A549 (cell line): ENCODE measurements around the gene ZNF574. TPM values are rescaled to one million over a fixed set of nuclear protein-coding genes. Genes with fewer than 3 reads are reported as not detected.

ENCODE experiments used
- ATAC-seq, 2 experiments: fragments of 200-7000 bp in 1 of 2; fragments of >200 bp in 1 of 2; cut with Nextera tagmentation in 1 of 2; cut with Tn5 transposase in 1 of 2; 3 replicates each; pipeline versions ENCODE4 v1.8.0 to v1.9.1; 2018 to 2020; ENCODE audit warnings: mild to moderate bottlenecking in 1 of 2, moderate library complexity in 1 of 2
- CTCF ChIA-PET: fragments of 300-600 bp; sonication (Branson Sonifier 250); formaldehyde crosslinking; extraction: SDS; loops from one replicate; lab custom pipeline; 2021; ENCODE audit warnings: antibody characterized with exemption, inconsistent platforms; lab: Yijun Ruan, JAX
- POLR2A ChIA-PET: fragments of 350-600 bp; formaldehyde crosslinking; extraction: SDS; loops from one replicate; lab custom pipeline; 2021; ENCODE audit warnings: antibody characterized with exemption, inconsistent platforms; lab: Yijun Ruan, JAX
- DNase-seq, 2 experiments: peaks; one replicate each; pipeline versions ENCODE4 v3.0.0 to v3.0.0-alpha.2; 2011 to 2016; ENCODE audit warnings: low read depth in 1 of 2, low spot score in 1 of 2
- FAIRE-seq: peaks from 2 replicates; lab custom pipeline; 2011; peaks lifted over from hg19 to GRCh38; lab: Jason Lieb, UNC
- H3K27ac ChIP-seq, 2 experiments: fragments of >200 bp; sonication (Bioruptor Twin); formaldehyde crosslinking; 3 replicates each; pipeline ENCODE4 v1.5.1; 2016 to 2017
- H3K4me1 ChIP-seq: fragments of >200 bp; sonication (Bioruptor Twin); formaldehyde crosslinking; 3 replicates; pipeline ENCODE4 v1.6.1; 2016
- H3K4me2 ChIP-seq: fragments of >200 bp; sonication (Bioruptor Twin); formaldehyde crosslinking; 3 replicates; pipeline ENCODE4 v1.6.1; 2016
- H3K4me3 ChIP-seq: fragments of >200 bp; sonication (Bioruptor Twin); formaldehyde crosslinking; 3 replicates; pipeline ENCODE4 v1.5.1; 2016
- H3K9me3 ChIP-seq: fragments of >200 bp; sonication (Bioruptor Twin); formaldehyde crosslinking; 3 replicates; pipeline ENCODE4 v1.6.1; 2016
- ATOH8 ChIP-seq: fragments of 250-450 bp; sonication (Bioruptor Pico); IDR thresholded peaks from 2 replicates; pipeline ENCODE4 v1.5.0; 2020; ENCODE audit warnings: low read depth, mild to moderate bottlenecking, moderate library complexity
- CHD4 ChIP-seq: fragments of 200-600 bp; sonication (generic); IDR thresholded peaks from 2 replicates; pipeline ENCODE4 v1.6.1; 2016; ENCODE audit warnings: antibody characterized with exemption, mild to moderate bottlenecking, borderline replicate concordance
- EHMT2 ChIP-seq: fragments of 200-600 bp; sonication (generic); IDR thresholded peaks from 2 replicates; pipeline ENCODE4 v1.6.1; 2016; ENCODE audit warnings: antibody characterized with exemption, low read depth, mild to moderate bottlenecking, moderate library complexity
- FOSL2 ChIP-seq, 2 experiments: fragments of 450-650 bp in 1 of 2; fragments of >200 bp in 1 of 2; sonication (Bioruptor Twin) in 1 of 2; formaldehyde crosslinking; IDR thresholded peaks; 2 replicates each; pipeline versions ENCODE4 v1.5.0 to v1.6.1; 2016 to 2020; ENCODE audit warnings: mild to moderate bottlenecking in 1 of 2, moderate library complexity in 1 of 2
- GATA3 ChIP-seq: IDR thresholded peaks from 2 replicates; pipeline ENCODE4 v1.6.1; 2012; ENCODE audit warnings: borderline replicate concordance
- HDAC2 ChIP-seq: fragments of 200-600 bp; sonication (generic); IDR thresholded peaks from 2 replicates; pipeline ENCODE4 v1.6.1; 2016
- HES2 ChIP-seq: fragments of >200 bp; sonication (Bioruptor Twin); formaldehyde crosslinking; IDR thresholded peaks from 2 replicates; pipeline ENCODE4 v1.6.1; 2016
- HOXA7 ChIP-seq: fragments of 250-450 bp; sonication (Bioruptor Pico); IDR thresholded peaks from 2 replicates; pipeline ENCODE4 v1.5.0; 2020; ENCODE audit warnings: mild to moderate bottlenecking, moderate library complexity
- HOXB13 ChIP-seq: fragments of 250-450 bp; sonication (Bioruptor Pico); IDR thresholded peaks from 2 replicates; pipeline ENCODE4 v1.5.0; 2020; ENCODE audit warnings: low read depth, mild to moderate bottlenecking, moderate library complexity
- HOXB5 ChIP-seq: fragments of 250-450 bp; sonication (Bioruptor Pico); IDR thresholded peaks from 2 replicates; pipeline ENCODE4 v1.5.0; 2020; ENCODE audit warnings: mild to moderate bottlenecking, moderate library complexity
- KDM1A ChIP-seq: fragments of 200-600 bp; sonication (generic); IDR thresholded peaks from 2 replicates; pipeline ENCODE4 v1.6.1; 2016; ENCODE audit warnings: low read depth, mild to moderate bottlenecking
- MAX ChIP-seq: IDR thresholded peaks from 2 replicates; pipeline ENCODE4 v1.6.1; 2012
- NR3C1 ChIP-seq: fragments of >200 bp; sonication (Bioruptor Twin); formaldehyde crosslinking; IDR thresholded peaks from 3 replicates; pipeline ENCODE4 v1.6.1; 2017
- REST ChIP-seq: fragments of 200-600 bp; sonication (generic); IDR thresholded peaks from 2 replicates; pipeline ENCODE4 v1.6.1; 2016; ENCODE audit warnings: antibody characterized with exemption, mild to moderate bottlenecking, moderate library complexity
- ZSCAN20 ChIP-seq: fragments of 250-450 bp; sonication (Bioruptor Pico); IDR thresholded peaks from 2 replicates; pipeline ENCODE4 v1.8.0; 2022; ENCODE audit warnings: mild to moderate bottlenecking, moderate library complexity
- WGBS: methylation state at CpG from one replicate; pipeline ENCODE4 v1.1.6; 2017; ENCODE audit errors: missing lambda C conversion rate; 5-methylcytosine and 5-hydroxymethylcytosine counted together
- polyA plus RNA-seq, 4 experiments: library from polyadenylated mRNA; depleted of rRNA in 3 of 4; stranded (reverse); fragments of >200 nt; fragmentation: RNase III in 1 of 4; extraction: RNeasy Plus Mini Kit Qiagen cat#74134 plus additional on column Dnase treatment in 1 of 4; gene quantifications; 2 replicates in 3 of 4; 3 replicates in 1 of 4; pipeline ENCODE4 v1.2.3, GENCODE V29; 2011 to 2017
- TF ChIP-seq, protein P1 (sequence below): fragments of 250-450 bp; sonication (Bioruptor Pico); IDR thresholded peaks from 2 replicates; pipeline ENCODE4 v1.5.0; 2021; ENCODE audit warnings: mild to moderate bottlenecking, moderate library complexity, borderline replicate concordance
- TF ChIP-seq, protein P2 (sequence below): IDR thresholded peaks from 2 replicates; pipeline ENCODE4 v1.6.1; 2012

The ZNF574 gene
- polyA plus RNA-seq, 2 of the 4 experiments (the other 2 are of a cell fraction): 11.3 to 21.8 TPM

DNA sequence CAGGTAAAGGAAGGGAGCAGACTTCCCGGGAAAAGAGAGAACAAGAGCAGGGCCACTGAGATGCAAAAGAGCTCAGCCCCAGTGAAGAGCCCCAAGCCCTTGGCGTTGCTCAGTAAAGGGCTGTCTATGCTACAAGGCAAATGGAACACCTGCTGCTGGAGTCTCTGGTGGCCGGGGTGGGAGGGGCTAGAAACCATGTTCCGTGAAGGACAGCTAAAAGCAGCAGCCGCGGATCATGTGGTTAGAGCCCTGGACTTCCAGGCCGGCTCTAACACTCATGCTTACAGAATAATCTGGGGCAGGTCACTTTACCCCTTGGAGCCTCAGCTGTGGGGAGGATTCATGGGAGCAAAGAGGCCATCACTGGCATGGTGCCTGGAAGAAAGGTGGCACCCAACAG lies 38.4 kb downstream of the ZNF574 start (continued):
- TF ChIP-seq, protein P1, sequence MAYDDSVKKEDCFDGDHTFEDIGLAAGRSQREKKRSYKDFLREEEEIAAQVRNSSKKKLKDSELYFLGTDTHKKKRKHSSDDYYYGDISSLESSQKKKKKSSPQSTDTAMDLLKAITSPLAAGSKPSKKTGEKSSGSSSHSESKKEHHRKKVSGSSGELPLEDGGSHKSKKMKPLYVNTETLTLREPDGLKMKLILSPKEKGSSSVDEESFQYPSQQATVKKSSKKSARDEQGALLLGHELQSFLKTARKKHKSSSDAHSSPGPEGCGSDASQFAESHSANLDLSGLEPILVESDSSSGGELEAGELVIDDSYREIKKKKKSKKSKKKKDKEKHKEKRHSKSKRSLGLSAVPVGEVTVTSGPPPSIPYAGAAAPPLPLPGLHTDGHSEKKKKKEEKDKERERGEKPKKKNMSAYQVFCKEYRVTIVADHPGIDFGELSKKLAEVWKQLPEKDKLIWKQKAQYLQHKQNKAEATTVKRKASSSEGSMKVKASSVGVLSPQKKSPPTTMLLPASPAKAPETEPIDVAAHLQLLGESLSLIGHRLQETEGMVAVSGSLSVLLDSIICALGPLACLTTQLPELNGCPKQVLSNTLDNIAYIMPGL (CRISPR knock-in tag): no peak

GRCh38 chr19:42115219-42115618 lies 39.3 kb downstream of the ZNF574 start:
- no peaks in the 10 kb centered on the region for H3K9me3 ChIP-seq
- DNase-seq: no peak
- ATAC-seq: no peak
- H3K4me1 ChIP-seq: peaks cover 28% of the 10 kb centered on the region
- ChIA-PET CTCF (interaction anchor here (0.6 to 32.8 kb wide), 16 partner anchors 10 to 452 kb away, joined by 3 to 678 read pairs (median 8); partner anchors contain the start of genes GSK3A and POU2F2), POLR2A (no interaction called here)
- 76% methylated on average over 4 of the region's 4 CpGs for WGBS
- H3K4me3 ChIP-seq: no peak overlapping the region
- no peak for FAIRE-seq
- H3K4me2 ChIP-seq: no peak overlapping the region
- TF ChIP-seq FOSL2 (IDR thresholded peaks at IDR 0.05): no peak
- TF ChIP-seq FOSL2 (CRISPR knock-in tag; IDR thresholded peaks at IDR 0.05): no peak
- no peak for TF ChIP-seq HOXB5 (CRISPR knock-in tag)
- TF ChIP-seq MAX: no peak
- no peak for TF ChIP-seq NR3C1
- TF ChIP-seq CHD4: no peak
- no peak for TF ChIP-seq HDAC2
- TF ChIP-seq REST: peak; percentile 57; the same call in 1 of the 2 replicates
- H3K27ac ChIP-seq: peak overlapping the region in 1 of 2 experiments; percentile 75; a peak in 1 of 6 replicates

DNA sequence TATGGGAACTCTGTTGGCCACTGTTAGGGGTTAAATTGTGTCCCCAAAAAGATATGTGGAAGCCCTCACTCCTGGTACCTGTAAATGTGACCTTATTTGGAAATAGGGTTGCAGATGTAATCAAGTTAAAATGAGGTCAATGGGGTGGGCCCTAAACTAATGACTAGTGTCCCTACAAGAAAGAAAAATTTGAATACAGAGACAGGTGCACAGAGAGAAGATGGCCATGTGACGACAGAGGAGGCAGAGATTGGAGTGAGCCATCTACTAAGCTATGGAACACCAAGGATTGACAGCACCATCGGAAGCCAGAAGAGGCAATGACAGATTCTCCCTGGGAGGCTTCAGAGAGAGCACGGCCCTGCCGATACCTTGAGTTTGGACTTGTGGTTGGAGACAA lies 39.7 kb downstream of the ZNF574 start:
- peaks cover 28% of the 10 kb centered on the region for H3K4me1 ChIP-seq

More for the DNA sequence above, 39.7 kb downstream of the ZNF574 start:
- ChIA-PET POLR2A (no interaction called here), CTCF (interaction anchor here (0.6 to 32.8 kb wide), 13 partner anchors 6 to 451 kb away, joined by 3 to 678 read pairs (median 27); partner anchors contain the start of genes GSK3A and POU2F2)
- FAIRE-seq (no peak), DNase-seq (no peak), ATAC-seq (no peak)
- Histone ChIP-seq H3K27ac (0 out of 6 replicates have a peak overlapping the region, but pooled peaks of 1 of the 2 experiments have one; percentile 3), H3K9me3 (no peaks in the 10 kb centered on the region), H3K4me2 (no peak overlapping the region), H3K4me3 (no peak overlapping the region)
- WGBS: 86% methylated on average over 4 of the region's 4 CpGs
- no peak for TF ChIP-seq HOXB13 (CRISPR knock-in tag)
- no peak for TF ChIP-seq ATOH8 (CRISPR knock-in tag)
- no peak for TF ChIP-seq ZSCAN20 (CRISPR knock-in tag)
- TF ChIP-seq GATA3: no peak
- no peak for TF ChIP-seq HES2
- TF ChIP-seq, protein P1 (CRISPR knock-in tag): no peak
- TF ChIP-seq EHMT2: no peak
- TF ChIP-seq, protein P2, sequence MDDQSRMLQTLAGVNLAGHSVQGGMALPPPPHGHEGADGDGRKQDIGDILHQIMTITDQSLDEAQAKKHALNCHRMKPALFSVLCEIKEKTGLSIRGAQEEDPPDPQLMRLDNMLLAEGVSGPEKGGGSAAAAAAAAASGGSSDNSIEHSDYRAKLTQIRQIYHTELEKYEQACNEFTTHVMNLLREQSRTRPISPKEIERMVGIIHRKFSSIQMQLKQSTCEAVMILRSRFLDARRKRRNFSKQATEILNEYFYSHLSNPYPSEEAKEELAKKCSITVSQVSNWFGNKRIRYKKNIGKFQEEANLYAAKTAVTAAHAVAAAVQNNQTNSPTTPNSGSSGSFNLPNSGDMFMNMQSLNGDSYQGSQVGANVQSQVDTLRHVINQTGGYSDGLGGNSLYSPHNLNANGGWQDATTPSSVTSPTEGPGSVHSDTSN: no peak
- no peak for TF ChIP-seq KDM1A
- TF ChIP-seq HOXA7 (CRISPR knock-in tag): no peak
